ENCODE measurements around the gene PFDN6. TPM values are rescaled to one million over a fixed set of nuclear protein-coding genes. Genes with fewer than 3 reads are reported as not detected.
A peak's percentile ranks its signal among the peaks of the same experiment; 100 is the strongest.

Gene PFDN6
- total RNA-seq, 3 donors from 2014 or later: 37.9 to 50.1 (median 40.2) TPM

GRCh38 chr6:33276864-33277662, 12.3 kb upstream of the PFDN6 start, which contains the start of gene B3GALT4:
Gene B3GALT4, plus strand, starts transcription at chr6:33277123. Its CDS starts 297 bp downstream, at chr6:33277420.
- TF ChIP-seq CTCF (IDR thresholded peaks at IDR 0.05): peak; percentile 21
- Histone ChIP-seq H3K9me3 (no peaks in the 10 kb centered on the region), H3K36me3 (ENCODE audit: low read depth) (no peaks in the 10 kb centered on the region), H3K4me1 (ENCODE audit: low read depth) (peaks cover 47% of the 10 kb centered on the region), H3K4me3 (peak within 1 kb of the TSS; percentile 83)
- ATAC-seq (peak; percentile 86), DNase-seq (peak; percentile 90 to 95 (median 93))
- intact Hi-C loops (cut with DNase I, micrococcal nuclease): no loop called here

GRCh38 chr6:33277663-33278391, 11.6 kb upstream of the PFDN6 start:
- no peaks in the 10 kb centered on the region for H3K9me3 ChIP-seq
- no peaks in the 10 kb centered on the region for H3K36me3 ChIP-seq (ENCODE audit: low read depth)
- peaks cover 42% of the 10 kb centered on the region for H3K4me1 ChIP-seq (ENCODE audit: low read depth)
- peak; percentile 0 for ATAC-seq
- intact Hi-C loops (cut with DNase I, micrococcal nuclease): no loop called here
- DNase-seq: peak in 2 of 3 donors; percentile 56 to 79
- TF ChIP-seq CTCF (IDR thresholded peaks at IDR 0.05): no peak
- peak overlapping the region; percentile 83 for H3K4me3 ChIP-seq

GRCh38 chr6:33278392-33278741, 11.0 kb upstream of the PFDN6 start:
- no peak for TF ChIP-seq CTCF (IDR thresholded peaks at IDR 0.05)
- intact Hi-C loops (cut with DNase I, micrococcal nuclease): no loop called here
- no peak overlapping the region for H3K4me3 ChIP-seq
- H3K9me3 ChIP-seq: no peaks in the 10 kb centered on the region
- no peak for DNase-seq
- H3K36me3 ChIP-seq (ENCODE audit: low read depth): no peaks in the 10 kb centered on the region
- no peak for ATAC-seq
- peaks cover 37% of the 10 kb centered on the region for H3K4me1 ChIP-seq (ENCODE audit: low read depth)

- intact Hi-C loops (cut with DNase I, micrococcal nuclease): no loop called here
- peaks cover 33% of the 10 kb centered on the region for H3K4me1 ChIP-seq (ENCODE audit: low read depth)
- no peak overlapping the region for H3K4me3 ChIP-seq
- DNase-seq (no peak), ATAC-seq (no peak)
- no peaks in the 10 kb centered on the region for H3K36me3 ChIP-seq (ENCODE audit: low read depth)
- no peak for TF ChIP-seq CTCF (IDR thresholded peaks at IDR 0.05)
- no peaks in the 10 kb centered on the region for H3K9me3 ChIP-seq
Observed at GRCh38 chr6:33278810-33279209, 10.6 kb upstream of the PFDN6 start.

- Histone ChIP-seq H3K9me3 (no peaks in the 10 kb centered on the region), H3K4me3 (no peak overlapping the region), H3K4me1 (ENCODE audit: low read depth) (peaks cover 28% of the 10 kb centered on the region), H3K36me3 (ENCODE audit: low read depth) (no peaks in the 10 kb centered on the region)
- TF ChIP-seq CTCF (IDR thresholded peaks at IDR 0.05): no peak
- ATAC-seq (no peak), DNase-seq (peak in 1 of 3 donors; percentile 33)
- intact Hi-C loops (cut with DNase I, micrococcal nuclease): no loop called here
Observed at GRCh38 chr6:33279257-33279695, 10.1 kb upstream of the PFDN6 start.
